Measurements from ENCODE around the gene RSPO4.

Gene RSPO4

GRCh38 chr20:924639-925038 is 77.5 kb downstream of the RSPO4 start:
- TF ChIP-seq, protein P1, sequence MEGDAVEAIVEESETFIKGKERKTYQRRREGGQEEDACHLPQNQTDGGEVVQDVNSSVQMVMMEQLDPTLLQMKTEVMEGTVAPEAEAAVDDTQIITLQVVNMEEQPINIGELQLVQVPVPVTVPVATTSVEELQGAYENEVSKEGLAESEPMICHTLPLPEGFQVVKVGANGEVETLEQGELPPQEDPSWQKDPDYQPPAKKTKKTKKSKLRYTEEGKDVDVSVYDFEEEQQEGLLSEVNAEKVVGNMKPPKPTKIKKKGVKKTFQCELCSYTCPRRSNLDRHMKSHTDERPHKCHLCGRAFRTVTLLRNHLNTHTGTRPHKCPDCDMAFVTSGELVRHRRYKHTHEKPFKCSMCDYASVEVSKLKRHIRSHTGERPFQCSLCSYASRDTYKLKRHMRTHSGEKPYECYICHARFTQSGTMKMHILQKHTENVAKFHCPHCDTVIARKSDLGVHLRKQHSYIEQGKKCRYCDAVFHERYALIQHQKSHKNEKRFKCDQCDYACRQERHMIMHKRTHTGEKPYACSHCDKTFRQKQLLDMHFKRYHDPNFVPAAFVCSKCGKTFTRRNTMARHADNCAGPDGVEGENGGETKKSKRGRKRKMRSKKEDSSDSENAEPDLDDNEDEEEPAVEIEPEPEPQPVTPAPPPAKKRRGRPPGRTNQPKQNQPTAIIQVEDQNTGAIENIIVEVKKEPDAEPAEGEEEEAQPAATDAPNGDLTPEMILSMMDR (conservative IDR thresholded peaks at IDR 0.05; ENCODE audit: low read depth, low read length), result no peak
- H3K27ac ChIP-seq, result no peak overlapping the region
- no peak overlapping the region for H3K9ac ChIP-seq
- H3K4me1 ChIP-seq (ENCODE audit: low read depth, poor library complexity, severe bottlenecking), result no peaks in the 10 kb centered on the region
- no peak overlapping the region for H3K4me2 ChIP-seq
- H2AFZ ChIP-seq (ENCODE audit: low read depth), result no peak overlapping the region
- H3K4me3 ChIP-seq (IDR thresholded peaks at IDR 0.05; ENCODE audit: insufficient read depth, low read depth, low read length), result no peak overlapping the region
- H3K36me3 ChIP-seq (ENCODE audit: insufficient read depth), result no peaks in the 10 kb centered on the region
- H3K27me3 ChIP-seq (ENCODE audit: insufficient read depth, low read depth), result no peaks in the 10 kb centered on the region
- no peaks in the 10 kb centered on the region for H4K20me1 ChIP-seq (ENCODE audit: insufficient read depth)
- H3K79me2 ChIP-seq (ENCODE audit: insufficient read depth, low read depth), result no peaks in the 10 kb centered on the region

DNA sequence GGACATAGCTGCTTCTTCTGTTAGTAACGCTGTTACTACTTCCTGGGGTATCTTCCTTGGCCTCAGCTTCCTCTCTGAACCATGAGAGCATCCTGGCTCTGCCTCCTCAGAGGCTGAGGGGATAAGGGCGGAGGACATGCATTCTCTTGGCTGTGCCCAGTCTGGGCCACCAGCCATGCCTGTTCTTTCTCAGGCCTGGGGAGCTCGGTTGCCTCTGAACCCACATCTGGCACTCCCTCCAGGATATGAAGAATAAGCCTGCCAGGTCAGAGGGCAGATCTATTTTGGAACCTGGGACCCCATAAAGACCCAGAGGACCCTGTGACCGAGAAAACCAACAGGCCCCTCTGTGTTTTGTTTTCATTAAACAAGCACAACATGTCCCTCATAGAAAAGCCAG is 79.3 kb downstream of the RSPO4 start:
- no peak overlapping the region for H2AFZ ChIP-seq (ENCODE audit: low read depth)
- H3K9ac ChIP-seq, result no peak overlapping the region
- no peaks in the 10 kb centered on the region for H3K27me3 ChIP-seq (ENCODE audit: insufficient read depth, low read depth)
- TF ChIP-seq, protein P1 (conservative IDR thresholded peaks at IDR 0.05; ENCODE audit: low read depth, low read length), result no peak
- no peaks in the 10 kb centered on the region for H3K79me2 ChIP-seq (ENCODE audit: insufficient read depth, low read depth)
- no peaks in the 10 kb centered on the region for H3K4me1 ChIP-seq (ENCODE audit: low read depth, poor library complexity, severe bottlenecking)
- no peak overlapping the region for H3K27ac ChIP-seq
- no peaks in the 10 kb centered on the region for H3K36me3 ChIP-seq (ENCODE audit: insufficient read depth)
- H4K20me1 ChIP-seq (ENCODE audit: insufficient read depth), result no peaks in the 10 kb centered on the region
- H3K4me2 ChIP-seq, result no peak overlapping the region
- no peak overlapping the region for H3K4me3 ChIP-seq (IDR thresholded peaks at IDR 0.05; ENCODE audit: insufficient read depth, low read depth, low read length)

GRCh38 chr20:921068-921467 is 81.0 kb downstream of the RSPO4 start:
- no peaks in the 10 kb centered on the region for H3K36me3 ChIP-seq (ENCODE audit: insufficient read depth)
- H2AFZ ChIP-seq (ENCODE audit: low read depth), result no peak overlapping the region
- no peaks in the 10 kb centered on the region for H3K4me1 ChIP-seq (ENCODE audit: low read depth, poor library complexity, severe bottlenecking)
- H4K20me1 ChIP-seq (ENCODE audit: insufficient read depth), result no peaks in the 10 kb centered on the region
- no peaks in the 10 kb centered on the region for H3K79me2 ChIP-seq (ENCODE audit: insufficient read depth, low read depth)
- no peak overlapping the region for H3K4me2 ChIP-seq
- TF ChIP-seq, protein P1 (conservative IDR thresholded peaks at IDR 0.05; ENCODE audit: low read depth, low read length), result no peak
- H3K27me3 ChIP-seq (ENCODE audit: insufficient read depth, low read depth), result no peaks in the 10 kb centered on the region
- H3K9ac ChIP-seq, result no peak overlapping the region
- H3K27ac ChIP-seq, result no peak overlapping the region
- no peak overlapping the region for H3K4me3 ChIP-seq (IDR thresholded peaks at IDR 0.05; ENCODE audit: insufficient read depth, low read depth, low read length)

DNA sequence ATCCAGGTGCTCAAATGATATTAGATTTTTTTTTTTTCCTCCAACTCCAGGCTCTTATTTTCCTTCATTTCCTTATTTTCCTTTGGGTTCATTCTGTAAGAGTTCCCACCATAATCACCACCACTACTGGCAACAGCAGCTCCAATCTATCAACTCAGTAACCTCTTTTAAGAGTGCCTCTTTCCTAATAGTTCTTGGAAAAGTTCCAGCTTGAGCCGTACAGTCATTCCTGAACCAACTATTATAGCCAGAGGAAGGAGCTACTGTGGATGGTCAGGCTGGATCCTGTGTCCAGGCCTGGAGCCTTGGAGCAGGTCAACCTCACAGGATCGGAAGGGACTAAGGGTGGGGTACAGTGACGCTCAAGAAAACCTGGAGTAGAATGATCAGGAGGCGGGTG is 81.8 kb downstream of the RSPO4 start:
- H3K36me3 ChIP-seq (ENCODE audit: insufficient read depth), result no peaks in the 10 kb centered on the region
- no peaks in the 10 kb centered on the region for H4K20me1 ChIP-seq (ENCODE audit: insufficient read depth)
- no peaks in the 10 kb centered on the region for H3K27me3 ChIP-seq (ENCODE audit: insufficient read depth, low read depth)
- no peaks in the 10 kb centered on the region for H3K4me1 ChIP-seq (ENCODE audit: low read depth, poor library complexity, severe bottlenecking)
- H3K27ac ChIP-seq, result no peak overlapping the region
- no peak overlapping the region for H3K9ac ChIP-seq
- TF ChIP-seq, protein P1 (conservative IDR thresholded peaks at IDR 0.05; ENCODE audit: low read depth, low read length), result no peak
- no peaks in the 10 kb centered on the region for H3K79me2 ChIP-seq (ENCODE audit: insufficient read depth, low read depth)
- no peak overlapping the region for H3K4me3 ChIP-seq (IDR thresholded peaks at IDR 0.05; ENCODE audit: insufficient read depth, low read depth, low read length)
- H2AFZ ChIP-seq (ENCODE audit: low read depth), result no peak overlapping the region
- H3K4me2 ChIP-seq, result no peak overlapping the region
